WTC11 (cell line): ENCODE measurements around the gene CENPK. TPM values are rescaled to one million over a fixed set of nuclear protein-coding genes. Genes with fewer than 3 reads are reported as not detected.

Source experiments
- ATAC-seq: fragments of 200-7000 bp; cut with Tn5 transposase; 2 replicates; pipeline ENCODE4 v1.10.0; 2021; ENCODE audit warnings: mild to moderate bottlenecking, moderate library complexity
- CTCF ChIA-PET: fragments of 300-600 bp; sonication (Branson Sonifier 250); formaldehyde crosslinking; loops from one replicate; lab custom pipeline; 2021; ENCODE audit warnings: antibody characterized with exemption; lab: Charles Lee
- POLR2A ChIA-PET: fragments of 350-600 bp; sonication (Branson Sonifier 250); formaldehyde crosslinking; loops from one replicate; lab custom pipeline; 2021; ENCODE audit warnings: antibody characterized with exemption; lab: Charles Lee
- DNase-seq: peaks from one replicate; pipeline ENCODE4 v3.0.0; 2021; ENCODE audit warnings: low spot score
- H3K27ac Mint-ChIP-seq: 2 replicates; pipeline ENCODE4 v1.8.0; 2021; ENCODE audit warnings: mixed read lengths
- H3K27me3 Mint-ChIP-seq: 2 replicates; pipeline ENCODE4 v1.8.0; 2021; ENCODE audit warnings: low read depth, mild to moderate bottlenecking, moderate library complexity, mixed read lengths
- H3K36me3 Mint-ChIP-seq: 2 replicates; pipeline ENCODE4 v1.8.0; 2021; ENCODE audit warnings: mixed read lengths
- H3K4me1 Mint-ChIP-seq: 2 replicates; pipeline ENCODE4 v1.8.0; 2022; ENCODE audit warnings: mixed read lengths
- H3K4me3 Mint-ChIP-seq: 2 replicates; pipeline ENCODE4 v1.8.0; 2021; ENCODE audit warnings: mild to moderate bottlenecking, moderate library complexity, mixed read lengths
- H3K9me3 Mint-ChIP-seq: 2 replicates; pipeline ENCODE4 v1.8.0; 2021; ENCODE audit warnings: mixed read lengths
- ATF3 ChIP-seq: sonication (generic); formaldehyde crosslinking; conservative IDR thresholded peaks from 2 replicates; pipeline ENCODE4 v1.8.1; 2022; ENCODE audit warnings: mild to moderate bottlenecking, missing genetic modification reagents
- CDX4 ChIP-seq: fragments of 250-450 bp; sonication (Bioruptor Pico); IDR thresholded peaks from 2 replicates; pipeline ENCODE4 v1.9.0; 2021; ENCODE audit warnings: moderate library complexity, mild to moderate bottlenecking, inconsistent platforms, borderline replicate concordance
- CREB1 ChIP-seq: sonication (generic); formaldehyde crosslinking; IDR thresholded peaks from 2 replicates; pipeline ENCODE4 v1.8.0; 2023; ENCODE audit warnings: mild to moderate bottlenecking, missing genetic modification reagents
- ERG ChIP-seq: fragments of 250-450 bp; sonication (Bioruptor Pico); IDR thresholded peaks from 2 replicates; pipeline ENCODE4 v1.8.0; 2021; ENCODE audit warnings: mild to moderate bottlenecking
- FOXP1 ChIP-seq: sonication (generic); formaldehyde crosslinking; IDR thresholded peaks from 2 replicates; pipeline ENCODE4 v1.8.0; 2022; ENCODE audit warnings: missing genetic modification reagents, mild to moderate bottlenecking, moderate library complexity, borderline replicate concordance
- FOXP4 ChIP-seq: sonication (generic); formaldehyde crosslinking; IDR thresholded peaks from 2 replicates; pipeline ENCODE4 v1.8.0; 2022; ENCODE audit warnings: mild to moderate bottlenecking, missing genetic modification reagents
- IRF2 ChIP-seq: sonication (generic); formaldehyde crosslinking; IDR thresholded peaks from 2 replicates; pipeline ENCODE4 v1.8.0; 2022; ENCODE audit warnings: low read depth, missing genetic modification reagents, borderline replicate concordance
- NFATC4 ChIP-seq: fragments of 250-450 bp; sonication (Bioruptor Pico); IDR thresholded peaks from 2 replicates; pipeline ENCODE4 v1.9.0; 2021; ENCODE audit warnings: mild to moderate bottlenecking
- NFYB ChIP-seq: sonication (generic); formaldehyde crosslinking; conservative IDR thresholded peaks from 2 replicates; pipeline ENCODE4 v1.8.0; 2022; ENCODE audit warnings: low read depth, missing genetic modification reagents
- OVOL2 ChIP-seq: fragments of 250-450 bp; sonication (Bioruptor Pico); IDR thresholded peaks from 2 replicates; pipeline ENCODE4 v1.9.0; 2021; ENCODE audit warnings: mild to moderate bottlenecking, borderline replicate concordance
- RELA ChIP-seq: sonication (generic); formaldehyde crosslinking; IDR thresholded peaks from 2 replicates; pipeline ENCODE4 v1.8.1; 2022; ENCODE audit warnings: missing genetic modification reagents, mild to moderate bottlenecking, borderline replicate concordance
- SOX15 ChIP-seq: fragments of 250-450 bp; sonication (Bioruptor Pico); IDR thresholded peaks from 2 replicates; pipeline ENCODE4 v1.9.0; 2021; ENCODE audit warnings: mild to moderate bottlenecking
- TEAD1 ChIP-seq: sonication (generic); formaldehyde crosslinking; IDR thresholded peaks from 2 replicates; pipeline ENCODE4 v1.8.0; 2022; ENCODE audit warnings: mild to moderate bottlenecking, missing genetic modification reagents
- USF2 ChIP-seq: sonication (generic); formaldehyde crosslinking; IDR thresholded peaks from 2 replicates; pipeline ENCODE4 v1.8.1; 2023; ENCODE audit warnings: mild to moderate bottlenecking, missing genetic modification reagents, moderate library complexity
- ZBTB21 ChIP-seq: sonication (generic); formaldehyde crosslinking; IDR thresholded peaks from 2 replicates; pipeline ENCODE4 v1.8.1; 2023; ENCODE audit warnings: mild to moderate bottlenecking, missing genetic modification reagents, borderline replicate concordance
- ZNF317 ChIP-seq: sonication (generic); formaldehyde crosslinking; IDR thresholded peaks from 2 replicates; pipeline ENCODE4 v1.8.1; 2023; ENCODE audit warnings: low read depth, mild to moderate bottlenecking, moderate library complexity, missing genetic modification reagents, borderline replicate concordance
- ZNF416 ChIP-seq: fragments of 250-450 bp; sonication (Bioruptor Pico); IDR thresholded peaks from 2 replicates; pipeline ENCODE4 v1.9.0; 2021; ENCODE audit warnings: mild to moderate bottlenecking, inconsistent platforms
- total RNA-seq: library from RNA; stranded (reverse); gene quantifications from 3 replicates; pipeline ENCODE4 v1.2.3, GENCODE V29; 2021

Gene CENPK
- total RNA-seq, 1 experiment from 2014 or later, result 37.5 TPM

- CTCF ChIA-PET, result no interaction called here
- Mint-ChIP-seq H3K27me3 (no peaks in the 10 kb centered on the region), H3K9me3 (no peaks in the 10 kb centered on the region), H3K4me1 (no peaks in the 10 kb centered on the region), H3K27ac (no peak overlapping the region), H3K4me3 (no peak overlapping the region), H3K36me3 (peaks cover 18% of the 10 kb centered on the region)
- POLR2A ChIA-PET, result no interaction called here
- ATAC-seq, result no peak
- TF ChIP-seq TEAD1 (CRISPR knock-in tag) (no peak), ERG (CRISPR knock-in tag) (no peak), FOXP1 (no peak), ZBTB21 (CRISPR knock-in tag) (no peak), NFATC4 (CRISPR knock-in tag) (no peak), RELA (no peak), OVOL2 (CRISPR knock-in tag) (no peak), FOXP4 (CRISPR knock-in tag) (no peak)
- DNase-seq, result no peak
Observed at GRCh38 chr5:65553941-65554340, 9.0 kb downstream of the CENPK start.

- Mint-ChIP-seq H3K27ac (no peak overlapping the region), H3K4me1 (no peaks in the 10 kb centered on the region), H3K27me3 (no peaks in the 10 kb centered on the region), H3K4me3 (no peak overlapping the region), H3K9me3 (no peaks in the 10 kb centered on the region), H3K36me3 (peaks cover 38% of the 10 kb centered on the region)
- POLR2A ChIA-PET, result no interaction called here
- no peak for TF ChIP-seq ERG (CRISPR knock-in tag)
- TF ChIP-seq ATF3, result no peak
- TF ChIP-seq SOX15, result no peak
- TF ChIP-seq NFYB (CRISPR knock-in tag), result no peak
- TF ChIP-seq CREB1 (CRISPR knock-in tag), result no peak
- TF ChIP-seq USF2 (CRISPR knock-in tag), result no peak
- CTCF ChIA-PET, result no interaction called here
- ATAC-seq, result no peak
- DNase-seq, result no peak
Observed at GRCh38 chr5:65548281-65548680, 14.7 kb downstream of the CENPK start.

GRCh38 chr5:65546141-65546540, 16.8 kb downstream of the CENPK start:
- no peak overlapping the region for H3K27ac Mint-ChIP-seq
- H3K4me1 Mint-ChIP-seq, result no peaks in the 10 kb centered on the region
- no peak for ATAC-seq
- TF ChIP-seq ZNF317 (no peak), OVOL2 (CRISPR knock-in tag) (no peak), IRF2 (CRISPR knock-in tag) (no peak), CDX4 (CRISPR knock-in tag) (no peak), ZNF416 (CRISPR knock-in tag) (no peak)
- no peaks in the 10 kb centered on the region for H3K27me3 Mint-ChIP-seq
- ChIA-PET CTCF (no interaction called here), POLR2A (no interaction called here)
- peaks cover 54% of the 10 kb centered on the region for H3K36me3 Mint-ChIP-seq
- H3K4me3 Mint-ChIP-seq, result no peak overlapping the region
- no peaks in the 10 kb centered on the region for H3K9me3 Mint-ChIP-seq
- no peak for DNase-seq
